CD4-positive, alpha-beta T cell (primary cell): Measurements from ENCODE around the gene EARS2. TPM values are rescaled to one million over a fixed set of nuclear protein-coding genes. Genes with fewer than 3 reads are reported as not detected.

Source experiments
- ATAC-seq: fragments of 200-7000 bp; cut with Tn5 transposase; one replicate; pipeline ENCODE4 v1.10.0; 2022; ENCODE audit warnings: mild to moderate bottlenecking; ENCODE audit not compliant: poor library complexity
- CTCF ChIA-PET: fragments of 350-600 bp; sonication (Branson Sonifier 250); formaldehyde crosslinking; loops from one replicate; lab custom pipeline; 2021; ENCODE audit warnings: antibody characterized with exemption, inconsistent platforms; lab: Charles Lee
- POLR2A ChIA-PET: fragments of 350-600 bp; sonication (Branson Sonifier 250); formaldehyde crosslinking; loops from one replicate; lab custom pipeline; 2021; ENCODE audit warnings: antibody characterized with exemption, inconsistent platforms; lab: Charles Lee
- DNase-seq, 14 experiments: peaks; one replicate each; pipeline ENCODE4 v3.0.0-alpha.2; 2013 to 2020; ENCODE audit warnings: mixed read lengths in 2 of 14
- H3K27ac ChIP-seq, 2 donors: one replicate each; pipeline versions ENCODE4 v1.5.1 to v1.7.0; 2013; ENCODE audit warnings: low read length in 2 of 2, low read depth in 1 of 2, mild to moderate bottlenecking in 1 of 2
- H3K27me3 ChIP-seq, 2 experiments: 1 replicate in 1 of 2; 2 replicates in 1 of 2; pipeline versions ENCODE4 v1.6.1 to v1.7.0; 2013; ENCODE audit warnings: low read length in 2 of 2, control low read depth in 1 of 2, mild to moderate bottlenecking in 1 of 2, moderate library complexity in 1 of 2; ENCODE audit not compliant: insufficient read depth in 2 of 2, control insufficient read depth in 1 of 2
- H3K36me3 ChIP-seq: one replicate; pipeline ENCODE4 v1.6.1; 2013; ENCODE audit warnings: low read length, control low read depth; ENCODE audit not compliant: insufficient read depth
- H3K4me1 ChIP-seq: one replicate; pipeline ENCODE4 v1.6.1; 2013; ENCODE audit warnings: low read length, control low read depth; ENCODE audit not compliant: insufficient read depth
- H3K4me3 ChIP-seq: one replicate; pipeline ENCODE4 v1.5.1; 2013; ENCODE audit warnings: mild to moderate bottlenecking, low read length, moderate library complexity
- H3K9me3 ChIP-seq, 2 experiments: 1 replicate in 1 of 2; 2 replicates in 1 of 2; pipeline versions ENCODE4 v1.6.1 to v1.7.0; 2013; ENCODE audit warnings: low read length in 2 of 2, mild to moderate bottlenecking in 2 of 2, control low read depth in 1 of 2, moderate library complexity in 1 of 2; ENCODE audit not compliant: control insufficient read depth in 1 of 2, insufficient read depth in 1 of 2
- H3K27ac Mint-ChIP-seq: one replicate; pipeline ENCODE4 v1.8.0; 2020; ENCODE audit warnings: mixed read lengths
- H3K27me3 Mint-ChIP-seq: one replicate; pipeline ENCODE4 v1.8.0; 2021; ENCODE audit warnings: mixed read lengths
- H3K36me3 Mint-ChIP-seq: one replicate; pipeline ENCODE4 v1.8.0; 2021; ENCODE audit warnings: low read depth, mixed read lengths
- H3K4me1 Mint-ChIP-seq: one replicate; pipeline ENCODE4 v1.8.0; 2021; ENCODE audit warnings: low read depth, mixed read lengths
- H3K4me3 Mint-ChIP-seq: one replicate; pipeline ENCODE4 v1.8.0; 2020; ENCODE audit warnings: mild to moderate bottlenecking, mixed read lengths
- H3K9me3 Mint-ChIP-seq: one replicate; pipeline ENCODE4 v1.8.0; 2020; ENCODE audit warnings: mixed read lengths
- CTCF ChIP-seq: fragments of 200-600 bp; IDR thresholded peaks from one replicate; pipeline ENCODE4 v1.8.0; 2022; ENCODE audit warnings: antibody characterized with exemption, mild to moderate bottlenecking
- intact Hi-C, 2 experiments: fragments of 100-400 bp; cut with DNase I in 1 of 2; cut with micrococcal nuclease in 1 of 2; formaldehyde crosslinking; loops; one replicate each; pipeline versions ENCODE4 v1.15.1 to v1.9.0; 2023 to 2025; cut with DNase I, micrococcal nuclease
- polyA plus RNA-seq, 2 donors: library from polyadenylated mRNA; unstranded; fragments of 120-200 nt; gene quantifications; one replicate each; pipeline ENCODE4 v1.2.1, GENCODE V29; 2013
- total RNA-seq, 174 experiments: library from RNA in 2 of 174; stranded (reverse) in 2 of 174; gene quantifications; one replicate each; pipeline ENCODE4 v1.2.3 and lab custom pipeline; 2021 to 2026

EARS2 gene
- total RNA-seq (1 to 10 TPM; 7.9 to 8.0 TPM), total RNA-seq (lab: John Stamatoyannopoulos, UW) (10.9 to 85.6 (median 27.9) reads per million in 172 experiments)
- 7.6 TPM for polyA plus RNA-seq (2013, experiment 1 of 2)
- 9.1 TPM for polyA plus RNA-seq (2013, experiment 2 of 2)

- ChIA-PET POLR2A (interaction anchor here (0.7 to 2.4 kb wide), 5 partner anchors 21 to 84 kb away, joined by 3 to 17 read pairs (median 6); partner anchors contain the start of genes DCTN5, GGA2, NDUFAB1 and PALB2), CTCF (interaction anchor here (0.8 to 1.8 kb wide), 4 partner anchors 18 to 53 kb away, joined by 3 to 13 read pairs (median 4); partner anchors contain the start of genes GGA2 and NDUFAB1)
- H3K9me3 Mint-ChIP-seq, result no peaks in the 10 kb centered on the region
- Histone ChIP-seq H3K27me3 (no peaks in the 10 kb centered on the region), H3K9me3 (no peaks in the 10 kb centered on the region), H3K4me1 (peaks cover 20% of the 10 kb centered on the region), H3K36me3 (peaks cover 29% of the 10 kb centered on the region), H3K27ac (peak within 1 kb of the TSS; percentile 77 to 97), H3K4me3 (peak within 1 kb of the TSS; percentile 92)
- H3K4me1 Mint-ChIP-seq, result peaks cover 41% of the 10 kb centered on the region
- peak within 1 kb of the TSS; percentile 98 for H3K4me3 Mint-ChIP-seq
- peaks cover 60% of the 10 kb centered on the region for H3K36me3 Mint-ChIP-seq
- ATAC-seq (peak; percentile 88), DNase-seq (peak; percentile 85 to 98 (median 90))
- H3K27ac Mint-ChIP-seq, result peak within 1 kb of the TSS; percentile 96
- intact Hi-C loops, result loop anchor here (1.0 to 10.0 kb wide), 6 partner anchors 39 to 1602 kb away; partner anchors contain the start of genes DCTN5 (in 2 of the 2), GGA2 (in 2 of the 2), NDUFAB1 (in 2 of the 2) and PALB2 (in 2 of the 2)
- H3K27me3 Mint-ChIP-seq, result no peaks in the 10 kb centered on the region
- peak; percentile 75 for TF ChIP-seq CTCF
Measured at GRCh38 chr16:23556881-23557778, at the start of gene EARS2, which contains the start of gene UBFD1. TSS of gene EARS2 (minus strand) at chr16:23557350. CDS start at chr16:23557343, 7 bp downstream. TSS of gene UBFD1 (plus strand) at chr16:23557727. CDS start at chr16:23557743, 16 bp downstream.

- H3K4me1 ChIP-seq, result peaks cover 33% of the 10 kb centered on the region
- Mint-ChIP-seq H3K27me3 (no peaks in the 10 kb centered on the region), H3K36me3 (peaks cover 17% of the 10 kb centered on the region), H3K4me3 (peak overlapping the region; percentile 67), H3K9me3 (no peaks in the 10 kb centered on the region), H3K27ac (no peak overlapping the region), H3K4me1 (peaks cover 27% of the 10 kb centered on the region)
- POLR2A ChIA-PET, result interaction anchor here (0.7 to 1.5 kb wide), 5 partner anchors 16 to 160 kb away, joined by 3 to 6 read pairs (median 4); partner anchors contain the start of genes DCTN5, EARS2, PALB2 and UBFD1
- no peak for TF ChIP-seq CTCF
- intact Hi-C loops, result loop anchor here in 1 of 2 experiments (2.0 kb wide), 2 partner anchors 44 to 86 kb away; partner anchors contain the start of genes DCTN5, GGA2 and PALB2
- H3K27me3 ChIP-seq, result no peaks in the 10 kb centered on the region
- peaks cover 11% of the 10 kb centered on the region for H3K36me3 ChIP-seq
- peak in 4 of 14 experiments; percentile 16 to 48 (median 26) for DNase-seq
- no peak for ATAC-seq
- no peak overlapping the region for H3K4me3 ChIP-seq
- no peaks in the 10 kb centered on the region for H3K9me3 ChIP-seq
- H3K27ac ChIP-seq, result no peak overlapping the region
- CTCF ChIA-PET, result interaction anchor here (0.7 to 1.7 kb wide), 7 partner anchors 15 to 144 kb away, joined by 3 to 13 read pairs (median 3); partner anchors contain the start of genes COG7, DCTN5, EARS2 and PALB2
Measured at GRCh38 chr16:23597003-23597756, 40.0 kb upstream of the EARS2 start.
